Activated naive CD4-positive, alpha-beta T cell treated with anti-CD3 and anti-CD28 coated beads, Interleukin-2, amount 50 U/mL, for 16 hours (primary cell): Measurements from ENCODE around the gene MBNL3.
"Not testable (repeated sequence)": the region's sequence is repeated elsewhere in the genome, so short reads cannot be mapped to it uniquely, and the experiment has no call there.

Source experiments
- DNase-seq: peaks from one replicate; pipeline ENCODE4 v3.0.0-alpha.2; 2020

Gene MBNL3

DNA sequence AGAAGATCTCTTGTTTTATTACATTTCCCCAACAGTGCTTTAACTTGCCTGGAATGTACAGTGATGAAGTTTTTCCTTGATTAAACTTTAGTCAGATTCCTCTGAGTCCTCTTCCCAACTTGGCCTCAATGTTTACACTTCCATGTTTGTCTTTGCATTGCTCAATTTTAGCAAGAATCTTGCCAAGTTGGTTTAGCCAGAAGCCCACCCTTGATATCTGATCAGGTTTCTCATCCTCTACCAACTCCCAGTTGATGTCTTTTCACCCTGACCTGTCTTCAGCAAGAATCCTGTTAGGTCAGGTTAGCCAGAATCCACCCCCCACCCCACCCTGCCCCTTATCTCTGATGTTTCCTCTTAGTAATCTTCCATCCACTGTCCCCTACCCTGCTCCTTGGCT, 120.9 kb downstream of the MBNL3 start:
- DNase-seq, result no peak

DNA sequence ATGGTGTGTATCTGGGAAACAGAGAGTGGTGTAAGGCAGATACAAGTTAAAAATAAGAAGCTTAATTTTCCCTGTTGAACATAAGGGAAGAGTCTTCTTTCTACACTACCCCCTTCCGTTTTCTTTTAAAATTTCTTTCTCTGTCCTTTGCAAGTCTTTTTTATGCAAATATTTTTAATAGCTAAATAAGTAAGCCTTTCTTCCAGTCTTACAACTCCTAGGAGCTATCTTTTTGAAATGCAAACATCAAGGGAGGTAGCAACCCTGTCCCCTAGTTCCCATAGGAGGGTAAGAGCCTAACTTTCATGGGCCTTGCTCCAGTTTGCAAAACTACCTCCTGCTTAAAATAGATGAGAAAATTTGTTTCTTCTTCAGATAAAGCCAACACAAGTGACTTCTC, 121.5 kb downstream of the MBNL3 start:
- DNase-seq, result no peak

DNA sequence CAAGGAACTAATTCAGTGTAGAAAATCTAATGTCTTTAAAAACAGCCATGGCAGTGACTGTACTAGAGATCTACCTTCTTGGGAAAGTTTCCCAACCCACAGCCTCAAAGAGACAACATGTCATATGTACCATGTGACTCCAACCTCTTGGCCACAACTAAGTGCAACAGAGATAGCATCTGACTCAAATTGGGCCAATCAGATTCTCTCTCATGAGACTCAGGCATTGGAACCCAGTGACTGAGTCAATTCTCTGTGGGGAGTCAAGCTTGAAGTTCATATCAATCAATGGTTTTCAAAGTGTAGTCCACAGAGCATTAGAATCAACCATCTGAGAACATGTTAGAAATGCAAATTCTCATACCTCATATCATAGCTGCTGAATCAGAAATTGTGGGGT, 123.3 kb downstream of the MBNL3 start:
- DNase-seq, result no peak

DNA sequence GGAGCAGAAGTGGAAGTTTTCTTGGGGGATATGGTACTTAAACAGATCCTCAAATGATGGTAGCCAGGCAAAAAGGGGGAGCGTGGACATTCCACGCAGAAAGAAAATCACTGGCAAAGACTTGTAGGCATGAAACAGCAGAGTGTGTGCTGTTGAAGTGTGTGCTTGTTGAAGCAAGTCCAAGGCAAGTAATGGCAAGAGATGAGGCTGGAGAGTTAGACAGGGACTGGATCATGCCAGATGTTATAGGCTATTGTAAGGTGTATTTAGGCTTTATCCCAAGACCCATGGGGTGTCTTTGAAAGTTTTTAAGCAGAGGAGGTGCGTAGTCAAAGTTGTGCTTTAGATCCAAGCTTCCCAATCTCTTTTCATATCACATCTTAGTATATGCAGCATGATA, 124.5 kb downstream of the MBNL3 start:
- no peak for DNase-seq

DNA sequence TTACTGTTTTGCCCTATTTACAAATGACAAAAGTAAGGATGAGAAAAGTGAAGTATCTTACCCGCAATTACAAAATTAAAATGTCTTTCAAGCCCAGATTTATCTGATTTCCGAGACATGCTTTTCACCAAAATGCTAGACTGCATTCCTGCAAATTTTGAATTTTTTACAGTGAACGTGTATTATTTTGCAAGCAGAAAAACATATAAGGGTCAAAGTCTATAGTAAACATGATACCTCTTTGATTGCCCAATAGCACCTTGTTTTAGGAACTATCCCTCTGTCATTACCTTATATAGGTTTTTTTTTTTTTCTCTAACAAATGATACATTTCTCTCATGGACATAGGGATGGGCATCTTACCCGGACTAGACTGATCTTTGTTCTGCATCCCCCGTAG, 135.4 kb downstream of the MBNL3 start:
- no peak for DNase-seq

DNA sequence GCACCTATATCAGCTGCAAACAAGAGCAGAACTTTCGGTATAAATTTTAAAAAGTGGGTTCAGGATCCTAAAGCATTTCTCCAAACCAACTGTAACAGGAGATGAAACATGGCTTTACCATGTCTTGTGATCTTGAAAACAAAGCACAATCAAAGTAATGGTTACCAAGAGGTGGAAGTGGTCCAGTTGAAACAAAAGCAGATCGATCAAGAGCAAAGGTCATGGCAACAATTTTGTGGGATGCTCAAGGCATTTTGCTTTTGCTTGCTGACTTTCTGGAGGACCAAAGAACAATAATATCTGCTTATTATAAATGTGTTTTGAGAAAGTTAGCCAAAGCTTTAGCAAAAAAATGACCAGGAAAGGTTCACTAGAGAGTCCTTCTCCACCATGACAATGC, 152.7 kb downstream of the MBNL3 start:
- DNase-seq, result no peak

DNA sequence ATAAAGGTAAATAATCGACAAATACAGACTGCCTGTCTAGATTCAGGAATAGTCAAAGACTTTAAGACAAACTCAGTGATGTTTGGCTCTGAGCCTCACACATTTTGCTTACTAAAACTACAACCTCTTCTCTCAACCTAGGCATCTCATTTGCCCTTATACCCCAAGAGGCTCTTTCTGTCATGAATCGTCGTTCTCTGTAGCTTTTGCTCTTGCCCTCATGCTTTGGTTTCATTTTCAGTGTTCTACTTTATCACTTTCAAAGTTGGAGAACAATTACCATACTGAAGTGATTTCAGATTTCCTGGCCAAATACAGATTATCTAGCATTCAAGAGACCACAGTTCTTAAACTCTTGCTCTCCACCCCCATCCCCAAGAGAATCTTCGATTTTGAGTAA, 155.5 kb downstream of the MBNL3 start:
- DNase-seq, result no peak

DNA sequence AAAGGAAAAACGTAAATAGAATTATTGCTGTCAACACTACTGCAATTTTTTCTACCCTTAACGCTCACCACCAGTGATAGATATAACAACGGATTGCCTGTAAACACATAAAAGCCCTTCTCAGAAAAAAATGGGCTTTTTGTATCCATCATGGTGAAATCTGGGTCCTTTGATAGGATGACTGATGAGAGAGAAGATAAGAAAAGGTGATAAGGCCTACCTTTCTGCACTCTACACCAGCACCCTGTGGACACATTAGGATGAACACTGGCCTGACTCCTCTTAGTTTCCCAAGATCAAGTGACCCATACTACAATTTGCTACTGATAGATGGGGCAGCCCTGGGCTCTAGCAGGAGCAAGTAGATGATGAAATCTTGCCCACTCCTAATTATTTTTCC, 157.3 kb downstream of the MBNL3 start:
- DNase-seq, result no peak

DNA sequence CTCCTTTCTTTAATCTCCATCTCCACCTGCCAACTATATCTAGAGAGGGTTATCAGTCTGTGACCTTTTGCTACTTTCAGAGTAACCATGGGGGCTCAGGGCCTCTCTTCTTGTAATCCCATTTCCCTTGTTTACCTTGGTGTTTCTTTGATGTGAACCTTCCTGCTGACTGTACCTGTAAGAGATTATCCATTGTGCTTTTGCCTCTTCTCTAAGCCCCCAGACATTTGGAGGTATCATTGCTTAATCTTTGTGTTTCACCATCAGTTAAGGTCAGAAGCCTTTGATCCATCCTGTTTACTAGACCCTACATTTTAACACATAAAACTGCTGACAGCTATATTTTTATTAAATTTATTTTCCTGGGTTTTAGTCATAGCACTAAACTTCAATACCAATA, 157.8 kb downstream of the MBNL3 start:
- DNase-seq, result no peak

DNA sequence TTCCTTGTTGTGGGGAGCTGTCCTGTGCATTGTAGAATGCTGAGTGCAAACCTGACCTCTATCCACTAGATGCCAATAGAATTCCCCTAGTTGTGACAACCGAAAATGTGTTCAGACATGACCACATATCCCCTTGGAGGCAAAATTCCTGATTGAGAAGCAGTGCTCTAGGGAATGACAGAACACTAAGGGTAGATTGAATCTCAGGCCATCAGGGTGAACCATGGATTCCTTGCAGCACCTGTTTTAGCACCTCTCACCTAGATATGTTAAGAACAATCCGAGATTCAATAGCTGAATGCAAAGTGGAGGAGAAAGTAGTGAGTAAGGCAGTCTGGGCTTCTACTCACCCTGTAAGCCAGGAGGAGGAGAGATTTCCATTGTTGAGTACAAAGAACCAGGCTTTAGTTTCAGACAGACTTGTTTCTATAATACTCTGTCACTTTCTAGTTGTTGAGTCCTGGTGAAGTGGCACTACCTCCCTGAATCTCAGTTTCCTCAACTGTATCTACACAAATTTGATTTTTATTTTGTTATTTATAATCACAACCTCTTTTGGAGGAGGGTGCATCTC, 158.6 kb downstream of the MBNL3 start:
- no peak for DNase-seq

DNA sequence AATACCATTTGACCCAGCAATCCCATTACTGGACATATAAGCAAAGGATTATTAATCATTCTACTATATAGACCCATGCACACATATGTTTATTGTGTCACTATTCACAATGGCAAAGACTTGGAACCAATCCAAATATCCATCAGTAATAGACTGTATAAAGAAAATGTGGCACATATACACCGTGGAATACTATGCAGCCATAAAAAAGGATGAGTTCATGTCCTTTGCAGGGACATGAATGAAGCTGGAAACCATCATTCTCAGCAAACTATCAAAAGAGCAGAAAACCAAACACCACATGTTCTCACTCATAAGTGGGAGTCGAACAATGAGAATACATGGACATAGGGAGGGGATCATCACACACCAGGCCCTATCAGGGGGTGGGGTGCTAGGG, 161.9 kb downstream of the MBNL3 start:
- not testable (repeated sequence) for DNase-seq
